GM12878 (cell line): Measurements from ENCODE around the gene C2orf68. TPM values are rescaled to one million over a fixed set of nuclear protein-coding genes. Genes with fewer than 3 reads are reported as not detected.

Experiments
- ATAC-seq: fragments of 200-7000 bp; cut with Tn5 transposase; 3 replicates; pipeline ENCODE4 v1.9.1; 2020; ENCODE audit warnings: mild to moderate bottlenecking, moderate library complexity
- BruUV-seq: library from RNA; stranded (reverse); fragments of 400-500 nt; replicated peaks from 2 replicates; lab custom pipeline; 2021; lab: Mats Ljungman, UMichigan
- CTCF ChIA-PET: fragments of 300-600 bp; sonication (Branson Sonifier 250); formaldehyde crosslinking; extraction: SDS; loops from one replicate; lab custom pipeline; 2021; ENCODE audit warnings: inconsistent platforms; lab: Yijun Ruan, JAX
- POLR2A ChIA-PET: fragments of 350-600 bp; formaldehyde crosslinking; extraction: SDS; loops from one replicate; lab custom pipeline; 2021; ENCODE audit warnings: inconsistent platforms; lab: Charles Lee
- RAD21 ChIA-PET: fragments of 300-600 bp; sonication (Branson Sonifier 250); formaldehyde crosslinking; loops from one replicate; lab custom pipeline; 2023; ENCODE audit warnings: antibody characterized with exemption; ENCODE audit not compliant: unreplicated experiment; lab: Charles Lee
- SMC1A ChIA-PET: fragments of 300-600 bp; sonication (Branson Sonifier 250); formaldehyde crosslinking; loops from one replicate; lab custom pipeline; 2023; ENCODE audit not compliant: unreplicated experiment, uncharacterized antibody; lab: Charles Lee
- DNase-seq: peaks from one replicate; pipeline ENCODE4 v3.0.0-alpha.2; 2011; ENCODE audit warnings: low read depth, low spot score
- FAIRE-seq: peaks from 3 replicates; lab custom pipeline; 2011; peaks lifted over from hg19 to GRCh38; lab: Jason Lieb, UNC
- H2AFZ ChIP-seq: 2 replicates; pipeline ENCODE4 v1.6.0; 2011; ENCODE audit warnings: low read depth, low read length, control low read depth; ENCODE audit not compliant: control insufficient read depth
- H3K27ac ChIP-seq: 2 replicates; pipeline ENCODE4 v1.5.1; 2011; ENCODE audit warnings: control low read depth; ENCODE audit not compliant: control insufficient read depth, insufficient read depth
- H3K27me3 ChIP-seq, 2 experiments: replicated peaks in 1 of 2; 2 replicates each; pipeline versions ENCODE4 v1.6.0 to v1.6.1; 2011; ENCODE audit warnings: low read length in 1 of 2; ENCODE audit not compliant: control insufficient read depth in 2 of 2, insufficient read depth in 2 of 2
- H3K36me3 ChIP-seq, 2 experiments: 2 replicates each; pipeline ENCODE4 v1.5.1; 2011; ENCODE audit warnings: low read length in 1 of 2; ENCODE audit not compliant: control insufficient read depth in 2 of 2, insufficient read depth in 2 of 2
- H3K4me1 ChIP-seq: 2 replicates; pipeline ENCODE4 v1.6.1; 2011; ENCODE audit warnings: mild to moderate bottlenecking, low read length, moderate library complexity, mixed read lengths; ENCODE audit not compliant: control insufficient read depth, insufficient read depth
- H3K4me2 ChIP-seq: 2 replicates; pipeline ENCODE4 v1.6.0; 2011; ENCODE audit warnings: control low read depth; ENCODE audit not compliant: control insufficient read depth, insufficient read depth
- H3K4me3 ChIP-seq: fragments of 200-600 bp; sonication (generic); 2 replicates; pipeline ENCODE4 v1.5.1; 2016
- H3K79me2 ChIP-seq: 2 replicates; pipeline ENCODE4 v1.6.0; 2011; ENCODE audit warnings: low read length; ENCODE audit not compliant: control insufficient read depth, insufficient read depth
- H3K9ac ChIP-seq: 2 replicates; pipeline ENCODE4 v1.8.0; 2011; ENCODE audit warnings: low read length, control low read depth, mixed read lengths; ENCODE audit not compliant: control insufficient read depth, insufficient read depth
- H3K9me3 ChIP-seq: replicated peaks from 3 replicates; pipeline ENCODE4 v1.5.1; 2011; ENCODE audit warnings: mild to moderate bottlenecking, low read length; ENCODE audit not compliant: control insufficient read depth, insufficient read depth
- H4K20me1 ChIP-seq: 2 replicates; pipeline ENCODE4 v1.6.0; 2011; ENCODE audit not compliant: control insufficient read depth, insufficient read depth
- BHLHE40 ChIP-seq, 2 experiments: fragments of 450-650 bp in 1 of 2; IDR thresholded peaks; 2 replicates each; pipeline ENCODE4 v1.6.1; 2011 to 2017; ENCODE audit warnings: low read depth in 2 of 2, borderline replicate concordance in 1 of 2, improper control_type of control experiment in 1 of 2, low read length in 1 of 2, mild to moderate bottlenecking in 1 of 2
- HDAC2 ChIP-seq: fragments of 200-600 bp; sonication (generic); IDR thresholded peaks from 2 replicates; pipeline ENCODE4 v1.6.1; 2017
- HDAC6 ChIP-seq: fragments of 200-600 bp; sonication (generic); IDR thresholded peaks from one replicate; pipeline ENCODE4 v1.8.0; 2017; ENCODE audit warnings: antibody characterized with exemption; ENCODE audit not compliant: unreplicated experiment
- IKZF2 ChIP-seq, 2 experiments: fragments of 450-650 bp; IDR thresholded peaks; 2 replicates each; pipeline ENCODE4 v1.6.1; 2017; ENCODE audit warnings: mild to moderate bottlenecking in 2 of 2, moderate library complexity in 2 of 2
- MLLT1 ChIP-seq: fragments of 450-650 bp; IDR thresholded peaks from 2 replicates; pipeline ENCODE4 v1.6.1; 2016; ENCODE audit warnings: mild to moderate bottlenecking
- MYC ChIP-seq: IDR thresholded peaks from 2 replicates; pipeline ENCODE4 v1.6.1; 2011; ENCODE audit warnings: mild to moderate bottlenecking, low read length, moderate library complexity, inconsistent platforms; ENCODE audit not compliant: insufficient read depth, insufficient replicate concordance, insufficient read length, severe bottlenecking
- PBX3 ChIP-seq: IDR thresholded peaks from 2 replicates; pipeline ENCODE4 v1.6.1; 2011; ENCODE audit warnings: mild to moderate bottlenecking, low read depth, low read length, moderate library complexity; ENCODE audit not compliant: insufficient replicate concordance
- POU2F2 ChIP-seq: IDR thresholded peaks from 3 replicates; pipeline ENCODE4 v1.6.1; 2011; ENCODE audit warnings: low read depth, mild to moderate bottlenecking, low read length, borderline replicate concordance
- WRNIP1 ChIP-seq: IDR thresholded peaks from 2 replicates; pipeline ENCODE4 v1.6.1; 2011; ENCODE audit warnings: low read depth, low read length, improper control_type of control experiment, borderline replicate concordance
- ZBTB11 ChIP-seq: fragments of 450-650 bp; formaldehyde crosslinking; IDR thresholded peaks from 2 replicates; pipeline ENCODE4 v1.5.0; 2022; ENCODE audit warnings: mild to moderate bottlenecking, missing genetic modification characterization
- WGBS: methylation state at CpG from one replicate; pipeline ENCODE4 v1.1.6; 2016; ENCODE audit warnings: low lambda C conversion rate; ENCODE audit not compliant: insufficient replicate concordance, insufficient coverage; ENCODE audit errors: missing lambda C conversion rate; 5-methylcytosine and 5-hydroxymethylcytosine counted together
- in situ Hi-C: fragments of 300-500 bp; cut with MboI; formaldehyde crosslinking; loops from 9 replicates; pipeline ENCODE4 v1.14.3; 2018; ENCODE audit warnings: mixed read lengths
- intact Hi-C: fragments of 100-400 bp; cut with micrococcal nuclease; formaldehyde crosslinking; loops from one replicate; pipeline ENCODE4 v1.14.2; 2022; ENCODE audit not compliant: unreplicated experiment
- polyA plus RNA-seq, 11 experiments: library from polyadenylated mRNA; depleted of rRNA in 4 of 11; unstranded in 6 of 11; stranded (reverse) in 5 of 11; fragments of >200 nt; fragmentation: Nextera tagmentation in 4 of 11; fragmentation: Illumina TruSeq in 1 of 11; extraction: Ambion mirVana in 4 of 11; extraction: Trizol in 1 of 11; gene quantifications; 1 replicate in 1 of 11; 2 replicates in 10 of 11; pipeline versions ENCODE4 v1.2.1 to v1.2.3, GENCODE V29; 2011 to 2016; ENCODE audit warnings: inconsistent platforms in 2 of 11, missing spikeins in 2 of 11, low read depth in 1 of 11
- total RNA-seq, 4 experiments: library from RNA; depleted of rRNA in 3 of 4; stranded (reverse); fragments of >200 nt in 3 of 4; fragmentation: Illumina TruSeq in 1 of 4; extraction: Trizol in 1 of 4; gene quantifications; 2 replicates each; pipeline versions ENCODE4 v1.2.1 to v1.2.3, GENCODE V29; 2013 to 2021
- TF ChIP-seq, protein P1 (sequence below): fragments of 450-650 bp; IDR thresholded peaks from 2 replicates; pipeline ENCODE4 v1.6.1; 2018; ENCODE audit warnings: mild to moderate bottlenecking, low read depth, moderate library complexity; ENCODE audit not compliant: partially characterized antibody

The C2orf68 gene
- total and polyA plus RNA-seq, 10 of the 15 experiments (the other 5 are each of a cell fraction or from before 2014, with no cell fraction given), result 12.7 to 56.1 (median 28.4) TPM

- TF ChIP-seq ZBTB11 (CRISPR knock-in tag), result no peak
- no peak for TF ChIP-seq PBX3
Observed at GRCh38 chr2:85661139-85661858, 49.4 kb upstream of the C2orf68 start (continued).

DNA sequence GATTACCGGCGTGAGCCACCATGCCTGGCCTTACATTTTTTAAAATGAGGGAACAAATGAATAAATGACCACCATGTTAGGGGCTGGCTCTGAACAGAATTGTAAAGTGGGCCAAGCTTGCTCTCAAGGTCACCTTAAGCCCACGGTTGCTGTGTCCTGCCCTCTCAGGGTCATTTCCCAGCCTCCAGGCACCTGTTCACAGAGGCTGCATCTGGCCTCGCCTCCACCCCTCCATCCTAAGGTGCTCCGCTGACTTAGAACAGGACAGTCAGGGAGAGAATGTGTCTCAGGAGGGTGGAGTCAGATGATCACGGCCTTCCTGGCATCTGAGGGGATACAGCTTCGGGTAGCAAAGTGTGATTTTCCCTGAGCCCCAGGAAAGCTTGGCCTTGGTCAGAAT is 48.9 kb upstream of the C2orf68 start:
- Histone ChIP-seq H3K9me3 (no peaks in the 10 kb centered on the region), H3K9ac (no peak overlapping the region), H3K4me2 (no peak overlapping the region), H3K4me3 (no peak overlapping the region), H3K27ac (no peak overlapping the region), H3K27me3 (no peaks in the 10 kb centered on the region), H3K4me1 (no peaks in the 10 kb centered on the region), H3K79me2 (no peaks in the 10 kb centered on the region), H4K20me1 (no peaks in the 10 kb centered on the region), H3K36me3 (peaks cover 0 to 2% of the 10 kb centered on the region in 2 experiments; a peak in 1 of 4 replicates), H2AFZ (no peak overlapping the region)
- 63% methylated on average over 7 of the region's 7 CpGs for WGBS
- intact Hi-C loops (no loop called here), in situ Hi-C loops (no loop called here)
- ATAC-seq (no peak), FAIRE-seq (no peak), DNase-seq (no peak)
- BruUV-seq, result no TSS peak
- ChIA-PET RAD21 (no interaction called here), SMC1A (interaction anchor here (0.6 kb wide), 1 partner anchor 91 kb away, joined by 3 read pairs; no protein-coding TSS in a partner anchor), CTCF (interaction anchor here (3.5 kb wide), 1 partner anchor 24 kb away, joined by 19 read pairs; no protein-coding TSS in a partner anchor), POLR2A (interaction anchor here (0.5 to 1.1 kb wide), 3 partner anchors 8 to 155 kb away, joined by 3 to 8 read pairs (median 5); no protein-coding TSS in a partner anchor)
- TF ChIP-seq MYC (no peak), WRNIP1 (no peak), MLLT1 (no peak), IKZF2 (IDR thresholded peaks at IDR 0.05) (no peak), POU2F2 (no peak), HDAC6 (no peak), BHLHE40 (IDR thresholded peaks at IDR 0.05; ENCODE audit: borderline replicate concordance in 1 of 2, low read depth in 2 of 2, low read length in 1 of 2) (no peak), HDAC2 (no peak)
- TF ChIP-seq, protein P1, sequence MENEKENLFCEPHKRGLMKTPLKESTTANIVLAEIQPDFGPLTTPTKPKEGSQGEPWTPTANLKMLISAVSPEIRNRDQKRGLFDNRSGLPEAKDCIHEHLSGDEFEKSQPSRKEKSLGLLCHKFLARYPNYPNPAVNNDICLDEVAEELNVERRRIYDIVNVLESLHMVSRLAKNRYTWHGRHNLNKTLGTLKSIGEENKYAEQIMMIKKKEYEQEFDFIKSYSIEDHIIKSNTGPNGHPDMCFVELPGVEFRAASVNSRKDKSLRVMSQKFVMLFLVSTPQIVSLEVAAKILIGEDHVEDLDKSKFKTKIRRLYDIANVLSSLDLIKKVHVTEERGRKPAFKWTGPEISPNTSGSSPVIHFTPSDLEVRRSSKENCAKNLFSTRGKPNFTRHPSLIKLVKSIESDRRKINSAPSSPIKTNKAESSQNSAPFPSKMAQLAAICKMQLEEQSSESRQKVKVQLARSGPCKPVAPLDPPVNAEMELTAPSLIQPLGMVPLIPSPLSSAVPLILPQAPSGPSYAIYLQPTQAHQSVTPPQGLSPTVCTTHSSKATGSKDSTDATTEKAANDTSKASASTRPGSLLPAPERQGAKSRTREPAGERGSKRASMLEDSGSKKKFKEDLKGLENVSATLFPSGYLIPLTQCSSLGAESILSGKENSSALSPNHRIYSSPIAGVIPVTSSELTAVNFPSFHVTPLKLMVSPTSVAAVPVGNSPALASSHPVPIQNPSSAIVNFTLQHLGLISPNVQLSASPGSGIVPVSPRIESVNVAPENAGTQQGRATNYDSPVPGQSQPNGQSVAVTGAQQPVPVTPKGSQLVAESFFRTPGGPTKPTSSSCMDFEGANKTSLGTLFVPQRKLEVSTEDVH, result no peak
